HG03045 (cell line): ENCODE data around the gene STXBP3.

ENCODE experiments used
- ATAC-seq: cut with Tn5 transposase; IDR thresholded peaks from one replicate; pipeline ENCODE4 v1.9.1; 2021; ENCODE audit warnings: mild to moderate bottlenecking, moderate library complexity; ENCODE audit not compliant: unreplicated experiment

STXBP3 gene

DNA sequence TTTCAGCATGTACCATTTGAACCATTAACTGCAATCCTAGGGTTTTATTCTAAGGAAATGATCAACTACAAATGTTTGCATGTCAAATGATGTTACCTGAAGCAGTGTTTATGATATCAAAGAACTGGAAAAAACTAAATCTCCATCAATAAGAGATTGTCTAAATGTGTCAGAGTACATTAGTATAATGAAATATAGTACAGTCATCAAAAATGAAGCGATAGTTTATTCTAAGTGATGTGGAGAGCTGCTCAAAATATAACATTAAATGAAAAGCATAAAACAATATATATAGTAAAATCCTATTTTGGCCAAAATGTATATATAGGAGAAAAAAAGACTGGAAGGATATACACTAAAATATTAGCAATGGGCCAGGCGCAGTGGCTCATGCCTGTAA lies 86.5 kb downstream of the STXBP3 start:
- ATAC-seq = no peak

DNA sequence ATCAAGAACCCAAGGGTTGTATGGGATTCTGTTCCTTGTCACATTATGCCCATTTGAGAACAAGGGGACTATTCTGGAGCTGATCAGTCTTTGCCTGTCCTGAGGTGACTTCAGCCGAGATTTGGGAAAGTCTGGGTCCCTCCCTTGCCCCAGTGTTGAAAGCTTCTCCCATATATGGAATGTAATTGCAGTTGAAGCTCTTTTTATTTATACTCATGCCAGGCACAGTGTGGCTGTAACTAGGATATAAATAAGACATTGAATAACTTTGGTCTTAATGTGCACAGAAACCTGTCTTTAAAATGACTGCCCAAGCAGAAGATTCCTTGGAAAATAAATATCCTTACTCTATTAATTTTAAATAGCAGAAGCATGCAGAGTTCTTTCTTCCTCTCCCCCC lies 95.2 kb downstream of the STXBP3 start:
- no peak for ATAC-seq

DNA sequence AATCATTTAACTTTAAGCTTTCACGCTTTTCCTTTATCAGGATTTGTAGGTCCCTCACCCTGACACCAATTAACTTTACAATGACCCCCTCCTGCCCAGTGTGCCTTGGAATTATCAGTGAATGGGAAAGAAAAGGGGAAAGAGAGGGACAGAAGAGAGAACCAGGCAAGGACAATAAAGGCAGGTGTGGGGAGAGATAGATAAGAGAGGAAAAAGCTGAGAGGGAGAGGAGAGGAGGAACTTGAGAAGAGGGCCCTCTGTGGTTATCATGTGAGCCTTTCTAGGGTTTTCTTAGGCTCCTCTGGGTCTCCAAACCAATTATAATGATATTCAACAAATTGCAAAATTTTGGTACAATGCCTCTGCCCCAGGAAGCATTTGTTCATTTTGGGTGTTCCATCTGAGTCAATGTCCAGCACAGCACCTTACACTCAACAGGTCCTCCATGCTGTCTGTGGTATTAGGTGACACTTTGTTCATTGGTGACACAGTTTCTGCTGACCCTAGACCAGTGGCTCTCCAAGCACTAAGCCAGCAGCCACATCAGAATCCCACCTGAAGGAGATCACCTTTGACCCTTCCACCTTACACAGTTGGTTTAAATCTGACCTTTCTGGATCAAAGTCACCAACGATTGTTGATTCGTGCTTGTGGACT lies 96.2 kb downstream of the STXBP3 start:
- no peak for ATAC-seq

DNA sequence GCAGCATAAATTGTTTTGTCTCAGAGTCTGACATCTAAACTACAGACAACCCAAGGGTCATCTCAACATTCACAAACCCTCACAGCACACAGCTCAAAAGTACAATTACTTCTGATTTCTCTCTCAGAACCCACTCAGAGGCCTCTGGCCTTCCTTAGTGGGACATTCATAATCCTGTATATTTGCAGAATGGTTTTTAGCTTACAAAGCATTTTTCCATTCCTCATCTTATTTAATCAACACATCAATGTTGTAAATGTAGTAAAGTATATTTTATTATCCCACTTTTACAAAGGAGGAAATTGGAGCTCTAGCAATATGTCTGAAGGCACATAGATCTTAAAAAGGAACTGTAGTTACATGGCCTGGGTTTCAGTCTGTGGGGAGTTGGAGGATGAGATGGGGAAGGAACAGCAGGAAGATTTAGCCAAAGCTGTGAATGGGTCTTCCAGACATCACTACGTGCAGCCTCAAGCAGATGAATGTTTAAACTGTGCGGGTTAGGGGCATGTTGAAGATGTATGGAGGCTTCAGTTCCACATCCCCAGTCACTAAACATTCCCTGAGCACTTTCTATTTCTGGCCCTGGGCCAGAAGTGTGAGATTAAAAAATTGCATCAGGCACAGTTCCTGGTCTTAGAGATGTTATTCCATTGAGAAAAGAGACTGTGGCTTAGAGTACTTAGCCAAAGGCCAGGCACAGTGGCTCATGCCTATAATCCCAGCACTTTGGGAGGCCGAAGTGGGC lies 97.1 kb downstream of the STXBP3 start:
- ATAC-seq = no peak

DNA sequence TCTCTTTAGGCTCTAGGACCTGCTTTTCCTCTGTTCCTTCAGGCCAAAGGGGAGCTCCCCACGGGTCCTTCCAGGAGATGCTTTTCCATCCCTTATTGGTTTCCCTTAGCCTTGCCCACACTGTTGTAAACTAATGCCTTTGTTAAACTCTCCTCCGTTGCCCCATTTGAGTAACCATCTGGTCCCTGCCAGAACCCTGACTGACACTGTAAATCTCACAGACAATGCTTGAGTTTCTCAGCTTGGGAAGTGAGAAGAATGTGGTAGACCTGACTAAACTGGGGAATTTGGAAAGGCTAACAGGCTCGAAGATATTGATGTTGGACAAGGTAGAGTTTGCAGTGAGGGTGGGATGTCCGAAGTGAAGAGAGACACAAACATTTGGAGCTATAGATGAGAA lies 99.0 kb downstream of the STXBP3 start:
- no peak for ATAC-seq

DNA sequence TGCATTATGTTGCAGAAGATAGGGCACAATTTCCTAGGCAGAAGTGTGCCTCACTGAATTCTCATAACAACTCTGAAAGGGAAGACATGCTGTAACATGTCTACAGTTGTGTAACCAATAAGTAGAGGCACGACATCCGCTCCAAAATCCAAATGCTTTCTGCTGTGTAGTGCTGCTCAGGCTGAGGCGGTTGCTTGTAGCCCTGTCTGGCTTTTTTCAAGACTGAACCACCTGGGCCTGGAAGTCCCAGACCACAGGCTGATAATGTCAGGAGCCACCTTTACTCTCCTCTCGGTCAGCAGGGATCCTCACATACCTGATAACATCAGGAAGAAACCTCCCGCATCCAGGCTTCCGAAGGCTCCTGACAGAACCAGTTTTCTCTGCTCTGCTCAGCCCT lies 99.5 kb downstream of the STXBP3 start:
- ATAC-seq = no peak

DNA sequence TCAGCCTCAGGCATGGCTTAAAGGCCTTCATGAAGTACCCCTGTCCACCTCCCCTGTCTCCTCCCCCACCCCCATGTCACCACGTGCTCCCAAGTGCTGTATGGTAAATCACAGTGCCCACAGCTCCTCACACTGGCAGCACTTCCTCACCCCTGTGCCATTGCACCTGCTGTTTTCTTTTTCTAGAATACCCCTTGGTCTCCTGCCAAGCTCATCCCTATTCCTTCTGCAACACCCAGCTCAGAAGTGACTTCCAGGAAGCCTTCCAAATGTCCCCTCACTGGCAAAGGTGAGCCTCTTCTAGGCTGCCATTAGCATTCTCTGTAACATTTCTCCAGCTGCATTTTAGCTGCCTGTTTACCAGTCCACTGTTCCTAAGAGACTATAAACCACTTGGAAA lies 101.0 kb downstream of the STXBP3 start:
- no peak for ATAC-seq

DNA sequence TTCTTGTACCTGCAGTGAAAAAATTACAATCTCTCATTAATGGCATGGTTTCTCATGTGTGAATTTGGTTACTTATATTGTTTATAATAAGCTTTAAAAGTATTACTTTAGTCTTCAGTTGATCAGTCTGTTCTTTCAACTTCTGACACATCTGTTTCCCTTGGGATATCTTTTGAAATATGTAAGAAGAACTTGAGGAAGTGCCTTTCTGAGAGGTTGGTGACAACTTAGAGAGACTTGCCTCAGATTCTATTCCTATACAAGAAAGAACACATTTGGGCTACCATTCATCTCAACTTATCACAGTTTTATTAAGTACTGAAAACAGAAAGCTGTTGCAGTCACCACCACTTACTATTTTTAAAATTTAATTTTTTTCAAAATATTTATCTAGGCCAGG lies 102.3 kb downstream of the STXBP3 start:
- no peak for ATAC-seq

DNA sequence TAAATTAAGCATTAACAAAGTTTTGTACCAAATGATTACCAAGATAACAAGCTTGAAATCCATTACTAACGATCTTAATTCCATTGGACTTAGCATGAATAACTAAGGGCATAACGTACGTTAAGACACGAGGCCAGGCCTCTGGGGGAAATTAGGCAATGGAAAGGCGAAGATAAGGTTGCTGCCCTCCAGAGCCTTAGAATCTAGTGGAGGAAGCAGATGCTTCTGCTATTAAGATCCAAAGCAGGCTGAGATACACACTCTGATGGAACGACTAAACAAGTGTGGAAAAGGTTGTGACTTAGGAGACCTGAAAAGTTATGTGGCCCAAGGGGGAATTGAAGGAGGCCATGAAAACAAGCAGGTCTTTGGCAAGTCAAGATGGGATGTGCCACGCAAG lies 104.5 kb downstream of the STXBP3 start:
- no peak for ATAC-seq

DNA sequence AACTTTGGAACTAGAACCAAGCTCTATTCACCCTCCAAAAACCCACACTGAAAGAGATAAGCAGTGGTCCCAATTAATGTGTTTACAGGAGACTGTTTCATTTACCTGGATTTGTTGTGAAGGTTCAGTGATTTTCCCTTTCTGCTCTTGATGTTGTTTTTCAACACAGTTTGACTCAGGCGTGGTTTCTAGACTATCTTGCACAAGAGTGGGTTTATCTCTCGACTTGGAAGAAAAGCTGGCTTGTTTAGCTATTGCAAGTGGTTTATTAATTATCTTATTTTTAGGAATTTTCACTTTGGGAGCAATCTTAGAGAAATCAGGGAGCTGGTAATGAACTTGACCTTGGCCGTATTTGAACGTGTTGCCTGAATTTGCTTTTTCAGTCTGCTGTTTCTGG lies 105.1 kb downstream of the STXBP3 start:
- no peak for ATAC-seq

DNA sequence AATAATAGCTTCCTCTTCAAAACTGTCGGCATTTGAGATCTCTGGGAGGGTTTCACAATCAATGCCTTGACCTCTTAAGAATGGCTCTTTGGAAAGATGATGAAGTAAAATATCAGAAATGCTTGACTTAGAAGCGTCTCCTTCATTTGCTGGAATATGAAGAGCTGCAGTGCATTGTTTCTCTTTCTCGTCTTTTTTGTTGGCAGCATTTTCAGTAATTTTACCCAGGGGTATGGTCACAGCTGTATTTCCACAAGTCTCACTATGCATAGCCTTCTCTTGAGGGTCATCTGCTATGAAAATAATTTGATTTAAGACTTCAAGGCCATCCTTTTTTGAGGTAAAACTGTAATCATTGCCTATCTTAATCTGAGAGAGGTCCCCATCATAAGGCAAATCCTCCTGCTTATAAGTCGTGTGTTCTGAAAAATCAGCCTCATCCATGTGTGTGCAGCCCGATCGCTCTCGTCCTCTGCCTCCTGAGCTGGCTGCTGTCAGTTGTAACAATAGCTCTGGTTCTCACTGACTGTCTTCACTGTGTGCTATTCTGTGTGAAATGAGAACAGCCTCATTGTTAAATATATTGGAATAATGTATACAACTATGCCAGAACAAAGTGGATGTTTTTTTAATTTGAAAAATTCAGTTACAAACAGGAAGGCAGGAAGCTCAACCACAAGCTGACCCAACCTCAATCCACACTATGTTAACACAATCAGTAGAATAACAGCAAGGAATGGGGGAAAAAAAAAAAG lies 105.9 kb downstream of the STXBP3 start:
- ATAC-seq = no peak

DNA sequence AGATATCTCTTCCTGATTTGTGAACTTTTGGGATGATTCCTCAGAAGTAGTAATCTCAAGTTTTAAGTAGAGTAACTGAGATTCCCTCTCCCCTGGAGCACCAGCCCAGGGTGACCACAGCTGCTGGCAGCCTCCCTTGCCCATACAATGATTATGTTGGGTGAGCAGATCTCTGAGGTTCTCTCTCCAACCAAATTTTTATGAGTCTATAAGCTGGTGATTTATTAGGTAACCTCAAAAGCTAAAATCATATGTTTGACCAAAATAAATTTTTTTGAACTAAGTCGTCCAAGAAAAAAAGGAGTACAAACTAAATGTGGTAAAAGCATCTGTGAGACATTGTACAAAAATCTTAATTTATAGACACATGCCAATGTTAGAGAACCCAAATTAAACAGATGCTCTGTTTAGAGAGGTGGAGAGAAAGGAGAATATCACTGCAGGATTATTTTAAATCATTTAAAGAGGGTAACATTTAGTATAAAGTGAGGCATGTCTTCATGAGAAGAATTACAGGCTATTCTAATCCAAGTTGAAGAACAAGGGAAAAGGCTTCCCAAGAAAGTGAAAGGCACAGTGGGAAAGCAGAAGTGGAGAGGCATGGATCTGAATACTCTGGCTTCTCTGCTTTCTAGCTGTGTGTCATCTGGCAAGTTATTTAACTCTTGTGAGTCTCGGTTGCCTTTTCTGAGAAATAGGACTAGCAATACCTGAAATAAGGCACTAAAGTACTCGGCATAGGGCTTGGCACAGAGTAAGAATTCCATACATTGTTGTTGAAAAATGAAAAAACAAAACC lies 107.9 kb downstream of the STXBP3 start:
- ATAC-seq = no peak

DNA sequence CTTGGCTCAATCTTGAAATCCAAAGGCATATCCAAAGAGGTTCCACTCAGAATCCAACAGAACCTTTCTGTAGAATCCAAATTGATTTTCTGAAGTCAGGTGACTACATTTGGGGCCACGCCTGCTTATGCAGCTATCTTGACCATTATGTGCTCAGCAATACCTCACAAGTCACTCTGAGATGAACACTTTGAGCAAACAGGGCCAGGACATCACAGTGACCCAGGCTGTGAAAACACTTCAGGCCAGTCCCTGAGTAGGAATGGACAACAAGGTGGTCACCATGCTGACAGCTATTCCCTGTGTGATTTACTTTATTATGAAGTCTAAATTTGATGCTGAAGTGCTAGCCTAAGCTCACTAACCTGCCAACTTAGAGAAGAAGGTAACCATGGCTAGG lies 110.5 kb downstream of the STXBP3 start, which contains the start of gene AKNAD1:
TSS of gene AKNAD1 (minus strand) at position 101 of the 400 bp plus-strand sequence. CDS start 4,430 bp downstream, outside the sequence.
- no peak for ATAC-seq

DNA sequence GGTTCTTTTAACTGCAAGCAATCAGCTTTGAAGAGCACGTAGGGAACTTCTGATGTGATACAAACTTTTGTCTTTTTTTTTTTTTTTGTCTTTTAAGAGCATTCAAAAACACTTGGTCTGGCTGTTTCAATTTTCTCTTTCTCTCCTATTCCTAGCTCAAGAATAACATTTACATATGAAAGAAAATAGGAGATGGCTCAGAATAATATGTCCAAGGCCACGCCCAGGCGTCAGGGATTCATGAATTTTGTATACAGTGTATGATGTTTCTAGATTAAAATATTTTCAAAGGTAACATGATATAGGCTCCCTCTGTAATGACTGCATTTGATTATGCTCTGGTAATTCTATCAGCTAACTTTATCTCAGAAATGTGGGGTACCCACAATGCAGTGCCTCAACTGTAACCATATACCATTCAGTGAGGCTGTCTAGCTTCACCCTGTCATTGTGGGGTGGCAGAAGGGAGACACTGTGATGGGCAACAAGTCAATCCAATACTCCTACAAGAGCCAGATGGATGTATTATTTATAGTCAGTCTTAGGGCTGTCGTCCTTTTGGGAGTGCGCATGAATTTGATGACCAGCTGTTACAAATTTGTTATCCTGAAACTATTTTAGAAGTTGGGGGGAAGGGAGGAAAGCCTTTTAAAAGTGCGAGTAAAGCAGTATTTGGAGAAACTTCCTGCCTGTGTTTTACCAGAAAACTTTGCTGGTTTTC lies 111.9 kb downstream of the STXBP3 start:
- no peak for ATAC-seq
